Activated T-cell treated with anti-CD3 and anti-CD28 coated beads, Interleukin-2, amount 50 U/mL, for 24 hours (primary cell): Measurements from ENCODE around the gene MEGF11.

Experiments used
- DNase-seq: peaks from one replicate; pipeline ENCODE4 v3.0.0-alpha.2; 2020
- H3K27ac Mint-ChIP-seq: 2 replicates; pipeline ENCODE4 v1.8.0; 2020; ENCODE audit warnings: mild to moderate bottlenecking, mixed read lengths
- H3K27me3 Mint-ChIP-seq: 2 replicates; pipeline ENCODE4 v1.8.0; 2020; ENCODE audit warnings: mixed read lengths
- H3K36me3 Mint-ChIP-seq: 2 replicates; pipeline ENCODE4 v1.8.0; 2020; ENCODE audit warnings: low read depth, mixed read lengths
- H3K4me1 Mint-ChIP-seq: 2 replicates; pipeline ENCODE4 v1.8.0; 2020; ENCODE audit warnings: low read depth, mixed read lengths
- H3K4me3 Mint-ChIP-seq: 2 replicates; pipeline ENCODE4 v1.8.0; 2020; ENCODE audit warnings: mild to moderate bottlenecking, moderate library complexity, mixed read lengths
- H3K9me3 Mint-ChIP-seq: 2 replicates; pipeline ENCODE4 v1.8.0; 2020; ENCODE audit warnings: mixed read lengths

Gene MEGF11

GRCh38 chr15:65851981-65852380 is 401.6 kb downstream of the MEGF11 start:
- Mint-ChIP-seq H3K9me3 (no peaks in the 10 kb centered on the region), H3K4me1 (peaks cover 4% of the 10 kb centered on the region), H3K27me3 (no peaks in the 10 kb centered on the region), H3K27ac (no peak overlapping the region), H3K36me3 (no peaks in the 10 kb centered on the region), H3K4me3 (no peak overlapping the region)
- DNase-seq, result no peak

GRCh38 chr15:65847989-65848388 is 405.6 kb downstream of the MEGF11 start:
- Mint-ChIP-seq H3K27me3 (no peaks in the 10 kb centered on the region), H3K4me3 (no peak overlapping the region), H3K27ac (no peak overlapping the region)

GRCh38 chr15:65845826-65846519 is 407.6 kb downstream of the MEGF11 start:
- no peak overlapping the region for H3K4me3 Mint-ChIP-seq
- no peaks in the 10 kb centered on the region for H3K9me3 Mint-ChIP-seq
- no peaks in the 10 kb centered on the region for H3K36me3 Mint-ChIP-seq
- no peaks in the 10 kb centered on the region for H3K27me3 Mint-ChIP-seq
- DNase-seq, result no peak
- no peaks in the 10 kb centered on the region for H3K4me1 Mint-ChIP-seq
- no peak overlapping the region for H3K27ac Mint-ChIP-seq

More at GRCh38 chr15:65847989-65848388, 405.6 kb downstream of the MEGF11 start:
- H3K36me3 Mint-ChIP-seq, result no peaks in the 10 kb centered on the region
- H3K9me3 Mint-ChIP-seq, result no peaks in the 10 kb centered on the region
- no peaks in the 10 kb centered on the region for H3K4me1 Mint-ChIP-seq
- DNase-seq, result no peak
